HepG2 (cell line): ENCODE data around the gene RTF1. TPM values are rescaled to one million over a fixed set of nuclear protein-coding genes. Genes with fewer than 3 reads are reported as not detected.
A peak's percentile ranks its signal among the peaks of the same experiment; 100 is the strongest.

Source experiments
- KAT8 ChIP-seq: IDR thresholded peaks from 2 replicates; pipeline ENCODE4 v1.6.1; 2016; ENCODE audit warnings: missing genetic modification reagents, missing compliant biosample characterization
- MXI1 ChIP-seq: IDR thresholded peaks from 3 replicates; pipeline ENCODE4 v1.6.1; 2012; ENCODE audit warnings: low read depth, low read length, inconsistent platforms, borderline replicate concordance
- NR2F6 ChIP-seq, 2 experiments: IDR thresholded peaks; 2 replicates each; pipeline ENCODE4 v1.6.1; 2016; ENCODE audit warnings: antibody characterized with exemption in 1 of 2, mild to moderate bottlenecking in 1 of 2
- PLRG1 ChIP-seq: fragments of 450-650 bp; conservative IDR thresholded peaks from 2 replicates; pipeline ENCODE4 v1.6.1; 2016
- POLR2AphosphoS5 ChIP-seq: IDR thresholded peaks from 2 replicates; pipeline ENCODE4 v1.6.1; 2012; ENCODE audit warnings: low read depth, low read length
- SP5 ChIP-seq: IDR thresholded peaks from 2 replicates; pipeline ENCODE4 v1.6.1; 2016; ENCODE audit warnings: low read depth, borderline replicate concordance
- TBX2 ChIP-seq: sonication (generic); formaldehyde crosslinking; IDR thresholded peaks from 2 replicates; pipeline ENCODE4 v1.5.0; 2020; ENCODE audit warnings: missing genetic modification reagents, mild to moderate bottlenecking, borderline replicate concordance
- XRCC5 ChIP-seq: fragments of 200-400 bp; formaldehyde crosslinking; optimal IDR thresholded peaks from 2 replicates; pipeline ENCODE3; 2017; ENCODE audit warnings: mild to moderate bottlenecking, low read length
- ZBTB1 ChIP-seq: sonication (generic); formaldehyde crosslinking; IDR thresholded peaks from 2 replicates; pipeline ENCODE4 v1.4.0; 2020; ENCODE audit warnings: missing genetic modification reagents, borderline replicate concordance
- ZFP41 ChIP-seq: sonication (generic); formaldehyde crosslinking; IDR thresholded peaks from 2 replicates; pipeline ENCODE4 v1.4.0; 2020; ENCODE audit warnings: mild to moderate bottlenecking, missing genetic modification reagents, borderline replicate concordance
- ZFP82 ChIP-seq: sonication (generic); formaldehyde crosslinking; IDR thresholded peaks from 2 replicates; pipeline ENCODE4 v1.5.1; 2020; ENCODE audit warnings: mild to moderate bottlenecking, missing genetic modification reagents, borderline replicate concordance
- ZNF530 ChIP-seq: sonication (generic); formaldehyde crosslinking; IDR thresholded peaks from 2 replicates; pipeline ENCODE4 v1.5.0; 2020; ENCODE audit warnings: low read depth, mild to moderate bottlenecking, missing genetic modification reagents
- ZNF709 ChIP-seq: sonication (generic); formaldehyde crosslinking; IDR thresholded peaks from 2 replicates; pipeline ENCODE4 v1.5.0; 2020; ENCODE audit warnings: mild to moderate bottlenecking, missing genetic modification reagents
- ZNF775 ChIP-seq: sonication (generic); formaldehyde crosslinking; IDR thresholded peaks from 2 replicates; pipeline ENCODE4 v1.4.0; 2020; ENCODE audit warnings: missing genetic modification reagents, mild to moderate bottlenecking, moderate library complexity, borderline replicate concordance
- ZNF839 ChIP-seq: sonication (generic); formaldehyde crosslinking; IDR thresholded peaks from 2 replicates; pipeline ENCODE4 v1.4.0; 2020; ENCODE audit warnings: missing genetic modification reagents, mild to moderate bottlenecking, borderline replicate concordance
- ZNF850 ChIP-seq: sonication (generic); formaldehyde crosslinking; conservative IDR thresholded peaks from 2 replicates; pipeline ENCODE4 v1.9.0; 2021; ENCODE audit warnings: mild to moderate bottlenecking, missing genetic modification reagents
- polyA plus RNA-seq, 8 experiments: library from polyadenylated mRNA; depleted of rRNA in 3 of 8; stranded (reverse) in 7 of 8; unstranded in 1 of 8; fragments of >200 nt; fragmentation: Illumina TruSeq in 4 of 8; extraction: Trizol in 4 of 8; gene quantifications; 2 replicates each; pipeline versions ENCODE4 v1.2.1 to v1.2.3, GENCODE V29; 2011 to 2016; ENCODE audit warnings: low read depth in 4 of 8, missing spikeins in 1 of 8, mixed read lengths in 1 of 8; ENCODE audit not compliant: insufficient read depth in 1 of 8
- total RNA-seq, 5 experiments: library from RNA; depleted of rRNA; stranded (reverse); fragments of >200 nt; fragmentation: Illumina TruSeq; extraction: Trizol; gene quantifications; 2 replicates each; pipeline ENCODE4 v1.2.3, GENCODE V29; 2016; ENCODE audit warnings: low read depth in 1 of 5
- TF ChIP-seq, protein P1 (sequence below): sonication (generic); formaldehyde crosslinking; conservative IDR thresholded peaks from 2 replicates; pipeline ENCODE4 v1.4.0; 2020; ENCODE audit warnings: missing genetic modification reagents
- TF ChIP-seq, protein P2 (sequence below): IDR thresholded peaks from 2 replicates; pipeline ENCODE4 v1.6.1; 2016; ENCODE audit warnings: mild to moderate bottlenecking, missing biosample characterization, missing genetic modification reagents
- TF ChIP-seq, protein P3 (sequence below): sonication (generic); formaldehyde crosslinking; IDR thresholded peaks from 2 replicates; pipeline ENCODE4 v1.5.0; 2020; ENCODE audit warnings: mild to moderate bottlenecking, missing genetic modification reagents
- TF ChIP-seq, protein P4 (sequence below): sonication (generic); formaldehyde crosslinking; conservative IDR thresholded peaks from 2 replicates; pipeline ENCODE4 v1.8.0; 2022; ENCODE audit warnings: mild to moderate bottlenecking, moderate library complexity, missing genetic modification reagents
- TF ChIP-seq, protein P5 (sequence below): sonication (generic); formaldehyde crosslinking; IDR thresholded peaks from 2 replicates; pipeline ENCODE4 v1.5.0; 2020; ENCODE audit warnings: missing genetic modification reagents
- TF ChIP-seq, protein P6 (sequence below): sonication (generic); formaldehyde crosslinking; IDR thresholded peaks from 2 replicates; pipeline ENCODE4 v1.5.0; 2020; ENCODE audit warnings: missing genetic modification reagents

Gene RTF1
- total and polyA plus RNA-seq, 2 of the 13 experiments (the other 11 are each of a cell fraction or from before 2014, with no cell fraction given): 13.9 to 17.9 TPM

DNA sequence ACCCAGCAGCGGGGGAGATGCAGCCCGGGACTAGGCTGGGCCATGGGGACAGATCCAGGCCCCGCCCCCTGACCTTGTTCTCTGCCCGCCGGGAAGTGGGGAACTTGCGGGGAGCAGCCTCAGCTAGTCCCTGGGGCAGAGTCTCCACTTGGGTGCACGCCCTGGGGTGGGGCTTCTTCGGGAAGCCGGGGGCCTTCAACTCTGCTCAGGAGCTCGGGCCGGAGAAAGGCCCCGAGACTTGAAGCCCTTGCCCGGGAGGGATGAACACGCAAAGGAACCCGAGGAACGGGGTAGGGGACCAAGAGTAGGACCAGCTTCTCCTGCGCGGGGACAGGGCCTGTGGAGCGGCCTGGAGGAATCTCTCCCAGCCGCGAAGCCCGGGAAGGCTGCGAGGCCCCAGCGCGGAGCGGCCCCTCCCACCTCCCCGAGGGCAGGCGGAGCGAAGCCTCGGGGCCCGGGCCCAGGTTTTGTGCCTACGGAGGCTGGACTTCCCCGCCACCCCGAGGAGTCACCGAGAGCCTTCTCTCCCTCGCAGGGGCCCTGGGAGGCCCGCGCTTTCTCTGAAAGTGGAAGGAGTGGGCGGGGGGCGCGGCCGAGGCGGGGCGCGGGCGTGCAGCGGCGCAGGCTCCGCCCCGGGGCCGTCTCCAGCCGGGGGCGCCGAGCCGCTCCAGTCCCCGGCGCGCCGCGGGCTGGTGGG, 76.5 kb downstream of the RTF1 start, which contains the start of gene ITPKA (continued):
- TF ChIP-seq ZFP41 (CRISPR knock-in tag) (no peak), SP5 (CRISPR knock-in tag) (peak; percentile 67; the same call in 1 of the 2 replicates), NR2F6 (IDR thresholded peaks at IDR 0.05) (peak; percentile 18; the same call in 1 of the 2 replicates), NR2F6 (CRISPR knock-in tag; IDR thresholded peaks at IDR 0.05) (no peak), ZNF709 (CRISPR knock-in tag) (no peak), XRCC5 (peak; percentile 43), ZBTB1 (CRISPR knock-in tag) (no peak), KAT8 (CRISPR knock-in tag) (peak; percentile 64; the same call in 1 of the 2 replicates), ZNF775 (CRISPR knock-in tag) (peak; percentile 83; the same call in 1 of the 2 replicates), TBX2 (CRISPR knock-in tag) (peak; percentile 62; the same call in 1 of the 2 replicates), ZNF850 (CRISPR knock-in tag) (peak; percentile 77; the same call in 1 of the 2 replicates), MXI1 (peak; percentile 56; the same call in 1 of the 3 replicates), PLRG1 (no peak), ZNF839 (CRISPR knock-in tag) (no peak), POLR2AphosphoS5 (peak; percentile 78), ZFP82 (CRISPR knock-in tag) (0 out of 2 replicates have a peak, but pooled peaks have one; percentile 45), ZNF530 (no peak)
- TF ChIP-seq, protein P1, sequence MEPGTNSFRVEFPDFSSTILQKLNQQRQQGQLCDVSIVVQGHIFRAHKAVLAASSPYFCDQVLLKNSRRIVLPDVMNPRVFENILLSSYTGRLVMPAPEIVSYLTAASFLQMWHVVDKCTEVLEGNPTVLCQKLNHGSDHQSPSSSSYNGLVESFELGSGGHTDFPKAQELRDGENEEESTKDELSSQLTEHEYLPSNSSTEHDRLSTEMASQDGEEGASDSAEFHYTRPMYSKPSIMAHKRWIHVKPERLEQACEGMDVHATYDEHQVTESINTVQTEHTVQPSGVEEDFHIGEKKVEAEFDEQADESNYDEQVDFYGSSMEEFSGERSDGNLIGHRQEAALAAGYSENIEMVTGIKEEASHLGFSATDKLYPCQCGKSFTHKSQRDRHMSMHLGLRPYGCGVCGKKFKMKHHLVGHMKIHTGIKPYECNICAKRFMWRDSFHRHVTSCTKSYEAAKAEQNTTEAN (CRISPR knock-in tag): no peak
- TF ChIP-seq, protein P2, sequence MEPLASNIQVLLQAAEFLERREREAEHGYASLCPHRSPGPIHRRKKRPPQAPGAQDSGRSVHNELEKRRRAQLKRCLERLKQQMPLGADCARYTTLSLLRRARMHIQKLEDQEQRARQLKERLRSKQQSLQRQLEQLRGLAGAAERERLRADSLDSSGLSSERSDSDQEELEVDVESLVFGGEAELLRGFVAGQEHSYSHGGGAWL (CRISPR knock-in tag): peak; percentile 66
- TF ChIP-seq, protein P3, sequence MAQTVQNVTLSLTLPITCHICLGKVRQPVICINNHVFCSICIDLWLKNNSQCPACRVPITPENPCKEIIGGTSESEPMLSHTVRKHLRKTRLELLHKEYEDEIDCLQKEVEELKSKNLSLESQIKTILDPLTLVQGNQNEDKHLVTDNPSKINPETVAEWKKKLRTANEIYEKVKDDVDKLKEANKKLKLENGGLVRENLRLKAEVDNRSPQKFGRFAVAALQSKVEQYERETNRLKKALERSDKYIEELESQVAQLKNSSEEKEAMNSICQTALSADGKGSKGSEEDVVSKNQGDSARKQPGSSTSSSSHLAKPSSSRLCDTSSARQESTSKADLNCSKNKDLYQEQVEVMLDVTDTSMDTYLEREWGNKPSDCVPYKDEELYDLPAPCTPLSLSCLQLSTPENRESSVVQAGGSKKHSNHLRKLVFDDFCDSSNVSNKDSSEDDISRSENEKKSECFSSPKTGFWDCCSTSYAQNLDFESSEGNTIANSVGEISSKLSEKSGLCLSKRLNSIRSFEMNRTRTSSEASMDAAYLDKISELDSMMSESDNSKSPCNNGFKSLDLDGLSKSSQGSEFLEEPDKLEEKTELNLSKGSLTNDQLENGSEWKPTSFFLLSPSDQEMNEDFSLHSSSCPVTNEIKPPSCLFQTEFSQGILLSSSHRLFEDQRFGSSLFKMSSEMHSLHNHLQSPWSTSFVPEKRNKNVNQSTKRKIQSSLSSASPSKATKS (CRISPR knock-in tag): no peak
- TF ChIP-seq, protein P4, sequence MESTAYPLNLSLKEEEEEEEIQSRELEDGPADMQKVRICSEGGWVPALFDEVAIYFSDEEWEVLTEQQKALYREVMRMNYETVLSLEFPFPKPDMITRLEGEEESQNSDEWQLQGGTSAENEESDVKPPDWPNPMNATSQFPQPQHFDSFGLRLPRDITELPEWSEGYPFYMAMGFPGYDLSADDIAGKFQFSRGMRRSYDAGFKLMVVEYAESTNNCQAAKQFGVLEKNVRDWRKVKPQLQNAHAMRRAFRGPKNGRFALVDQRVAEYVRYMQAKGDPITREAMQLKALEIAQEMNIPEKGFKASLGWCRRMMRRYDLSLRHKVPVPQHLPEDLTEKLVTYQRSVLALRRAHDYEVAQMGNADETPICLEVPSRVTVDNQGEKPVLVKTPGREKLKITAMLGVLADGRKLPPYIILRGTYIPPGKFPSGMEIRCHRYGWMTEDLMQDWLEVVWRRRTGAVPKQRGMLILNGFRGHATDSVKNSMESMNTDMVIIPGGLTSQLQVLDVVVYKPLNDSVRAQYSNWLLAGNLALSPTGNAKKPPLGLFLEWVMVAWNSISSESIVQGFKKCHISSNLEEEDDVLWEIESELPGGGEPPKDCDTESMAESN: peak; percentile 70
- TF ChIP-seq, protein P5, sequence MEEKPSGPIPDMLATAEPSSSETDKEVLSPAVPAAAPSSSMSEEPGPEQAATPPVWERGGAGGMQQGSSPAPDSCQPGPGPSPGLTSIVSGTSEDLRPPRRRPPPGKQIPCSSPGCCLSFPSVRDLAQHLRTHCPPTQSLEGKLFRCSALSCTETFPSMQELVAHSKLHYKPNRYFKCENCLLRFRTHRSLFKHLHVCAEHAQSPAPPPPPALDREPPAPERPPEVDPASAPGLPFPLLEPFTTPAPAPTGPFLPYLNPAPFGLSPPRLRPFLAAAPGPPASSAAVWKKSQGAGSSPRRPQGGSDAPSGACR (CRISPR knock-in tag): no peak
- TF ChIP-seq, protein P6, sequence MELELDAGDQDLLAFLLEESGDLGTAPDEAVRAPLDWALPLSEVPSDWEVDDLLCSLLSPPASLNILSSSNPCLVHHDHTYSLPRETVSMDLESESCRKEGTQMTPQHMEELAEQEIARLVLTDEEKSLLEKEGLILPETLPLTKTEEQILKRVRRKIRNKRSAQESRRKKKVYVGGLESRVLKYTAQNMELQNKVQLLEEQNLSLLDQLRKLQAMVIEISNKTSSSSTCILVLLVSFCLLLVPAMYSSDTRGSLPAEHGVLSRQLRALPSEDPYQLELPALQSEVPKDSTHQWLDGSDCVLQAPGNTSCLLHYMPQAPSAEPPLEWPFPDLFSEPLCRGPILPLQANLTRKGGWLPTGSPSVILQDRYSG (CRISPR knock-in tag): no peak
